MCF 10A (cell line): ENCODE measurements around the gene MYO1D. TPM values are rescaled to one million over a fixed set of nuclear protein-coding genes. Genes with fewer than 3 reads are reported as not detected.

Experiments
- BruUV-seq: library from RNA; stranded (reverse); fragments of 400-500 nt; replicated peaks from 2 replicates; lab custom pipeline; 2021; lab: Mats Ljungman, UMichigan
- CTCF ChIA-PET: fragments of 300-600 bp; sonication (Branson Sonifier 250); formaldehyde crosslinking; extraction: SDS; loops from one replicate; lab custom pipeline; 2021; ENCODE audit warnings: antibody characterized with exemption, inconsistent platforms; lab: Yijun Ruan, JAX
- POLR2A ChIA-PET: fragments of 300-600, 350-650 bp; sonication (Branson Sonifier 250); formaldehyde crosslinking; extraction: SDS; loops from one replicate; lab custom pipeline; 2020; ENCODE audit warnings: antibody characterized with exemption, inconsistent platforms; lab: Yijun Ruan, JAX
- DNase-seq: peaks from one replicate; pipeline ENCODE4 v3.0.0-alpha.2; 2018; ENCODE audit not compliant: unreplicated experiment
- H3K27ac Mint-ChIP-seq: one replicate; pipeline ENCODE4 v1.8.0; 2022; ENCODE audit warnings: mild to moderate bottlenecking, low read depth, mixed read lengths; ENCODE audit not compliant: unreplicated experiment
- H3K27me3 Mint-ChIP-seq: one replicate; pipeline ENCODE4 v1.8.0; 2022; ENCODE audit warnings: mixed read lengths; ENCODE audit not compliant: insufficient read depth, unreplicated experiment
- H3K36me3 Mint-ChIP-seq: one replicate; pipeline ENCODE4 v1.8.0; 2022; ENCODE audit warnings: mild to moderate bottlenecking, moderate library complexity, mixed read lengths; ENCODE audit not compliant: insufficient read depth, unreplicated experiment
- H3K4me1 Mint-ChIP-seq: one replicate; pipeline ENCODE4 v1.8.0; 2022; ENCODE audit warnings: mixed read lengths; ENCODE audit not compliant: insufficient read depth, unreplicated experiment
- H3K4me3 Mint-ChIP-seq: one replicate; pipeline ENCODE4 v1.8.0; 2022; ENCODE audit warnings: mild to moderate bottlenecking, moderate library complexity, mixed read lengths; ENCODE audit not compliant: unreplicated experiment
- H3K9me3 Mint-ChIP-seq: one replicate; pipeline ENCODE4 v1.8.0; 2022; ENCODE audit warnings: mixed read lengths; ENCODE audit not compliant: unreplicated experiment
- intact Hi-C: fragments of 100-400 bp; cut with micrococcal nuclease; formaldehyde crosslinking; loops from 2 replicates; pipeline ENCODE4 v1.14.1; 2022
- total RNA-seq: library from RNA; stranded (reverse); gene quantifications from 2 replicates; pipeline ENCODE4 v1.2.3, GENCODE V29; 2022
- TF ChIP-seq, protein P1 (sequence below): fragments of 200-600 bp; IDR thresholded peaks from one replicate; pipeline ENCODE4 v1.8.0; 2022; ENCODE audit warnings: antibody characterized with exemption, mild to moderate bottlenecking; ENCODE audit not compliant: unreplicated experiment

Gene MYO1D
- total RNA-seq, 1 experiment from 2014 or later, result 30.5 TPM

DNA sequence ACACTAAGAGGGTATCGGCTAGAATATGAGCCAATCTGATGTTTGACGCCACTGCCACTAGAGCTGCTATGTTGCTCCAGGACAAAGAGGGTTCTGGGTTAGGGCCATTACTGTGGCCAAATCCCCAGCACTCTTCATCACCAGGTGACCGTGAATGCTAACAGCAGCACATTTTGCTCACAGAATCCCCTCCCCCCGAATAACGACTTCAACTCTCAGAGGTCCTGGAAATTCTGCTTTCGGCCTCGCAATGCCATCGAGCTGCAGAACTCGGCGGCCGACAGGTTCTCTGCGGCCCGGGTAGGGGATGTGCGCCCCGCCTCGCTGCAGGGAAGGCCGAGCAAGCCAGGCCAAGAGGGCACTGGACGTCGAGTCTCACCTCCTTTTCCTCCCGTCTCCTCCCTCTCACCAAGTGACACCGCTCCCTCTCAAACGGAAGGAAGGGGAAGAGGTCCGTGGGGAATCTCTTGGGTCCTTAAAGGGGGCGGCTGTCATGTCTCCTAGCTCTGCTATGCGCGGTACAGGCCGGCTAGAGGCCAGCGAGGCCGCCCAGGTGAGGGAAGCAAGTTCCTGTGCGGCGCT is 358.2 kb downstream of the MYO1D start:
- BruUV-seq, result no TSS peak
- intact Hi-C loops, result no loop called here
- peak overlapping the region; percentile 61 for H3K4me3 Mint-ChIP-seq
- CTCF ChIA-PET, result interaction anchor here (0.7 kb wide), 1 partner anchor 9 kb away, joined by 3 read pairs; no protein-coding TSS in a partner anchor
- POLR2A ChIA-PET, result interaction anchor here (0.7 kb wide), 1 partner anchor 10 kb away, joined by 3 read pairs; no protein-coding TSS in a partner anchor
- TF ChIP-seq, protein P1, sequence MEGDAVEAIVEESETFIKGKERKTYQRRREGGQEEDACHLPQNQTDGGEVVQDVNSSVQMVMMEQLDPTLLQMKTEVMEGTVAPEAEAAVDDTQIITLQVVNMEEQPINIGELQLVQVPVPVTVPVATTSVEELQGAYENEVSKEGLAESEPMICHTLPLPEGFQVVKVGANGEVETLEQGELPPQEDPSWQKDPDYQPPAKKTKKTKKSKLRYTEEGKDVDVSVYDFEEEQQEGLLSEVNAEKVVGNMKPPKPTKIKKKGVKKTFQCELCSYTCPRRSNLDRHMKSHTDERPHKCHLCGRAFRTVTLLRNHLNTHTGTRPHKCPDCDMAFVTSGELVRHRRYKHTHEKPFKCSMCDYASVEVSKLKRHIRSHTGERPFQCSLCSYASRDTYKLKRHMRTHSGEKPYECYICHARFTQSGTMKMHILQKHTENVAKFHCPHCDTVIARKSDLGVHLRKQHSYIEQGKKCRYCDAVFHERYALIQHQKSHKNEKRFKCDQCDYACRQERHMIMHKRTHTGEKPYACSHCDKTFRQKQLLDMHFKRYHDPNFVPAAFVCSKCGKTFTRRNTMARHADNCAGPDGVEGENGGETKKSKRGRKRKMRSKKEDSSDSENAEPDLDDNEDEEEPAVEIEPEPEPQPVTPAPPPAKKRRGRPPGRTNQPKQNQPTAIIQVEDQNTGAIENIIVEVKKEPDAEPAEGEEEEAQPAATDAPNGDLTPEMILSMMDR, result no peak
- DNase-seq, result no peak
- no peaks in the 10 kb centered on the region for H3K9me3 Mint-ChIP-seq
- H3K36me3 Mint-ChIP-seq, result no peaks in the 10 kb centered on the region
- no peaks in the 10 kb centered on the region for H3K27me3 Mint-ChIP-seq
- peaks cover 6% of the 10 kb centered on the region for H3K4me1 Mint-ChIP-seq
- H3K27ac Mint-ChIP-seq, result no peak overlapping the region

DNA sequence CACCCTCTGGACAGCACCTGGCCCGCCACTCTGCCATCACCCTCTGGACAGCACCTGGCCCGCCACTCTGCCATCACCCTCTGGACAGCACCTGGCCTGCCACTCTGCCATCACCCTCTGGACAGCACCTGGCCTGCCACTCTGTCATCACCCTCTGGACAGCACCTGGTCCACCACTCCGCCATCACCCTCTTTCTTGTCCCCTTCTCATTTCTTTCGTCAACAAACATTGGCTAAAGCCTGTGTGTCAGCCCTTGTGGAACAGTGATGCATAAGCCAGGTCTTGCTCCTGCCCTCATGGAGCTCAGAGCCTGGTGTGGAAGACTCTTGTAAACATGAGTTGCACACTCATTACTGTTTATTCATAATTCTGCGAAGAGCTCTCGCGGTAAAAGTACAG is 358.9 kb downstream of the MYO1D start:
- Mint-ChIP-seq H3K9me3 (no peaks in the 10 kb centered on the region), H3K36me3 (no peaks in the 10 kb centered on the region), H3K27ac (no peak overlapping the region), H3K4me1 (peaks cover 6% of the 10 kb centered on the region), H3K4me3 (no peak overlapping the region), H3K27me3 (no peaks in the 10 kb centered on the region)
- ChIA-PET CTCF (interaction anchor here (0.7 kb wide), 1 partner anchor 10 kb away, joined by 3 read pairs; no protein-coding TSS in a partner anchor), POLR2A (interaction anchor here (0.7 kb wide), 1 partner anchor 9 kb away, joined by 3 read pairs; no protein-coding TSS in a partner anchor)
- TF ChIP-seq, protein P1, result no peak
- no TSS peak for BruUV-seq
- intact Hi-C loops, result no loop called here
- no peak for DNase-seq

DNA sequence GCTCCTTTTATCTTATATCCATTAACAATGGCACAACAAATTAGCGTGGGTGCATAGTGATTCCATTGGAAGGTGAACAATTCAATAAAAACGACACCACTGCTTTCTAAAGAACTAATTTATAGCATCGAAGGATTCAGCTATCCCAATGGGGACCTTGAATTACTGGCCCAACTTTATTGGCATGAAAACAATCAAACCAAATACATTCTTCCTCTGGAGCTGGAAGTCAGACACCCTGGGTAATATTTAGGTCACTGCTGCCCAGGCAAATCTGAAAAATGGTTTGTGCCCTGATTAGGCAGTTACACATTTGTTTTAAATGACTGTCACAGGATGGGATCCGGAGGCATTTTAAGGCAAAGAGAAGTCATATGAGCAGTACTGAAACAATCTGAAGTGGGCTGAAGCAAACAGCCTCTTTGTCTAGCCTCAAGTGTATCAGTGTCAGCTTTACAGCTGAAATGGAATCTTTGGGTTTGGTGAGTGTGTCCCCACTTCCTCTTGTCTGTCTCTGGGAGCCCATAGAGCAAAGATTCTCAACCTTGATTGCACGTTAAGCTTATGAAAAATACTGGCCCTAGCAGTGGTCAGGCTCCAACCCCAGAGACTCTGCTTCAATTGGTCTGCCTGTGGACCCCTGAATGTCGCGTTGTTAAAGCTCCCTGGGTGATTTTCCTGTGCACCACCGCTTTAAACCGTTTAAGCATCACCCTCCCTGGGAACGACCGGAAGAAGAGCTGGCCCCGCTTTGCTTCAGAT is 359.8 kb downstream of the MYO1D start:
- Mint-ChIP-seq H3K4me3 (no peak overlapping the region), H3K36me3 (no peaks in the 10 kb centered on the region), H3K27me3 (no peaks in the 10 kb centered on the region), H3K4me1 (peaks cover 6% of the 10 kb centered on the region), H3K27ac (no peak overlapping the region), H3K9me3 (no peaks in the 10 kb centered on the region)
- TF ChIP-seq, protein P1, result no peak
- no TSS peak for BruUV-seq
- ChIA-PET CTCF (no interaction called here), POLR2A (no interaction called here)
- intact Hi-C loops, result no loop called here
- DNase-seq, result no peak

DNA sequence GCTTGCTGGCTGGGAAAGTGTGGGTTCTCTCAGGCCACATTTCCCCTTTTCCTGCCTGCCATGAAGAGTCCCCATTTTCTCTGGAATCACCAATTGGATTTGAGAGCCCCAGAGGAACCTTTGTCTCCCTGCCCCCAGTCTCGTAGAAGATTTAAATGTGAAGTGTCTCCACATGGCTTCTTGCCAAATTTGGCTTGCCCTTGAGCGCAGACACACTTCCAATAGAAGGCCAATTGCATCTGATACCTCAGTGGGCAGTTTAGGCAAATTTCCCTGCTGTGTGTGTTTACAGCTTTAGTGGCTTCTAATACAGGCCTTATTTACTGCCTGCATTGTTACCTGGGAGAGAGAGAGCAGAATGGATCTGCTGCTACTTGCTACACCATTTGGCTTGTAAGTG is 360.5 kb downstream of the MYO1D start:
- Mint-ChIP-seq H3K4me3 (no peak overlapping the region), H3K4me1 (peaks cover 6% of the 10 kb centered on the region), H3K36me3 (no peaks in the 10 kb centered on the region), H3K27ac (no peak overlapping the region), H3K9me3 (no peaks in the 10 kb centered on the region), H3K27me3 (no peaks in the 10 kb centered on the region)
- intact Hi-C loops, result no loop called here
- TF ChIP-seq, protein P1, result no peak
- CTCF ChIA-PET, result interaction anchor here (1.1 kb wide), 1 partner anchor 53 kb away, joined by 4 read pairs; no protein-coding TSS in a partner anchor
- BruUV-seq, result no TSS peak
- no peak for DNase-seq
- POLR2A ChIA-PET, result no interaction called here
